ENCODE data around the gene LIMS2. TPM values are rescaled to one million over a fixed set of nuclear protein-coding genes. Genes with fewer than 3 reads are reported as not detected.

Gene LIMS2
- total RNA-seq, 2 donors from 2014 or later, result 9.6 to 21.4 TPM

DNA sequence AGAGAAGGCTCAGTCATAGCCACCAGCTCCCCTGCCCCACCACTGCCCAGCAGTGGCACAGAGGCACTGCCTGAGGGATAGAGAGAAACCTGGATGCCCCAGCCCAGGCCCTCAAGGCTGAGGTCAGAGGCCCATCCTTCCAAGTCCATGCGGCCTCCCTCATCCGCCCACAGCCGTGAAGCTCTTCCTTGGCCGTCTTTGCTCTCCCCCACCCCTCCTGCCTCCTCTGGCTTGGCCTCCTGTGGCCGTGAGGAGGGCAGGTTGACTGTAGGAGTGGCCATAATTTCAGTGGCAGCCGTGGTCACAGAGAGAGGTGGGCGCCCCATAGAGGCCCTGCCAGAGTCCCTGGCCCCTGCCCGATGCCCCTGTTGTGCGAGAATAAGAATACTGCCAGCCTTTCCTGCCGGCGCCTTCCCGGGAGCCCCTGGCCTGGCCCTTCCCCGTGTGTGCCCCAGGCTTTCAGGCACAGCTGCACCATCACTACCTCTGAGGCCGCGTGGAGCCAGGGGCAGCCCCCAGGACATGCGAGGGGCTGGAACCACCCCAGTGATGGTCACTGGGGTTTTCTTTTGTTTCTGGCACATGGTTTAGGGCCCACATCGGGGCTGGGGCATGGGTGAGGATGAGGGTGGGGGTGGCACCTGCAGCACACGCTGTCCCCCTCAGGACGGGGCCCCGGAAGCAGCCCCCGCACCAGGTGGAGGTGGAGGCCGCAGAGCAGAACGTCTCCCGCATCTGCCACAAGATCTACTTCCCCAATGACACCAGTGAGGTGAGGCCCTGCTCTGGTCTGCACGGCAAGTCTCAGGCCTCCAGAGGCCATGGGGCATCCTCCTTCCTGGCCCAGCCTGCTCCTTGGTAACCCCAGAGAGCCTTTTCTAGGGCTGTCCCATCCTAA, 42.5 kb downstream of the LIMS2 start:
- Histone ChIP-seq H3K27me3 (no peaks in the 10 kb centered on the region), H3K36me3 (replicated peaks in 1 of 2; ENCODE audit: insufficient read depth in 1 of 2, low read depth in 2 of 2) (no peaks in the 10 kb centered on the region), H3K4me1 (peaks cover 2% of the 10 kb centered on the region), H3K9me3 (no peaks in the 10 kb centered on the region), H3K27ac (no peak overlapping the region), H3K4me3 (no peak overlapping the region)
- ATAC-seq (no peak), DNase-seq (no peak)
- intact Hi-C loops (cut with DNase I), result no loop called here
- TF ChIP-seq, protein P1, sequence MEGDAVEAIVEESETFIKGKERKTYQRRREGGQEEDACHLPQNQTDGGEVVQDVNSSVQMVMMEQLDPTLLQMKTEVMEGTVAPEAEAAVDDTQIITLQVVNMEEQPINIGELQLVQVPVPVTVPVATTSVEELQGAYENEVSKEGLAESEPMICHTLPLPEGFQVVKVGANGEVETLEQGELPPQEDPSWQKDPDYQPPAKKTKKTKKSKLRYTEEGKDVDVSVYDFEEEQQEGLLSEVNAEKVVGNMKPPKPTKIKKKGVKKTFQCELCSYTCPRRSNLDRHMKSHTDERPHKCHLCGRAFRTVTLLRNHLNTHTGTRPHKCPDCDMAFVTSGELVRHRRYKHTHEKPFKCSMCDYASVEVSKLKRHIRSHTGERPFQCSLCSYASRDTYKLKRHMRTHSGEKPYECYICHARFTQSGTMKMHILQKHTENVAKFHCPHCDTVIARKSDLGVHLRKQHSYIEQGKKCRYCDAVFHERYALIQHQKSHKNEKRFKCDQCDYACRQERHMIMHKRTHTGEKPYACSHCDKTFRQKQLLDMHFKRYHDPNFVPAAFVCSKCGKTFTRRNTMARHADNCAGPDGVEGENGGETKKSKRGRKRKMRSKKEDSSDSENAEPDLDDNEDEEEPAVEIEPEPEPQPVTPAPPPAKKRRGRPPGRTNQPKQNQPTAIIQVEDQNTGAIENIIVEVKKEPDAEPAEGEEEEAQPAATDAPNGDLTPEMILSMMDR (IDR thresholded peaks at IDR 0.05), result no peak
- no peak for TF ChIP-seq POLR2A (IDR thresholded peaks at IDR 0.05)
- WGBS, 2 donors, result 80% methylated on average over 12 to 20 of the region's 25 CpGs

DNA sequence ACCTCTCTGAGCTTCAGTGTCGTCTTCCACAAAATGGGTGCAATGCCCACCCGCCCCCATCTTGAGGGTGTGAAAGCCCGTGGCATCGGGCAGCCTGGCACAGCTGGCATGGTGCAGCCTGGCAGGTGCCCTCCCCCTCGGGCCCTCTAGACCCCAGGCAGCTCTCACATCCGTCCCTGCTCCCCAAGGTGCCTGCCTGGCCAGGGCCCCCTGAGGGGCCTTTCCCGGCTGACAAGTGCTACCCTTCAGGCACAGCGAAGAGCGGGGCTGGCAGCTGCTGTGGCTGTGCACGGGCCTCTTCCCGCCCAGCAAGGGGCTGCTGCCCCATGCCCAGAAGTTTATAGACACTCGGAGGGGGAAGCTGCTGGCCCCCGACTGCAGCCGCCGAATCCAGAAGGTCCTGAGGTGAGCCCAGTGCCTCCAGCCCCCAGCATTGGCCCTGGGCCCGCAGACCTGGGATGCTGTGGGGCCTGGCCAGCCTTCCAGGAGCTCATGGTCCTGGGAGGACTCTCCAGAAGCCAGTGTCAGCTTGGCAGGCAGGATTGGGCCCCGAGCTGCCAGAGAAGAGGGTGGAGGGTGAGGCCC, 43.2 kb downstream of the LIMS2 start:
- ATAC-seq, result no peak
- DNase-seq, result no peak
- no peaks in the 10 kb centered on the region for H3K36me3 ChIP-seq (replicated peaks in 1 of 2; ENCODE audit: insufficient read depth in 1 of 2, low read depth in 2 of 2)
- WGBS, 2 donors, result 81 to 100% methylated on average over 1 to 16 of the region's 17 CpGs
- no peaks in the 10 kb centered on the region for H3K4me1 ChIP-seq
- H3K9me3 ChIP-seq, result no peaks in the 10 kb centered on the region
- TF ChIP-seq POLR2A (IDR thresholded peaks at IDR 0.05), result no peak
- TF ChIP-seq, protein P1 (IDR thresholded peaks at IDR 0.05), result no peak
- H3K27ac ChIP-seq, result no peak overlapping the region
- intact Hi-C loops (cut with DNase I), result no loop called here
- no peaks in the 10 kb centered on the region for H3K27me3 ChIP-seq
- H3K4me3 ChIP-seq, result no peak overlapping the region

DNA sequence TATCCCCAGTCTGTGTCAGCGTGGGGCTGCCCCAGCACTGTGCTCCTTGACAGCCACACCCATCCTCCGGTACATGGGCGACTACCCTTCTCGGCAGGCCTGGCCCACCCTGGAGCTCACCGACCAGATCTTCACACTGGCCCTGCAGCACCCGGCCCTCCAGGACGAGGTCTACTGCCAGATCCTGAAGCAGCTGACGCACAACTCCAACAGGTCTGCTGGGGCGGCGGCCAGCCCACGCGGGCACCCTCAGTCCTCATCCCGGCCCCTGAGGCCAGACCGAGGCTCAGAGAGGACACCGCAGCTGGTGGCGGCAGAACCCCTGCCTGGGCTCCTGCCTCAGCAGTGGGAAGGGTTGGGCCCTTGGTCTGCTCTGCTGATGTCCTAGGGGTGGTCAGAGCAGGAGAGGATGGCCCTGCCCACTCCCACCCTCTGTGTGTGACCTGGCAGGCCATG, 43.8 kb downstream of the LIMS2 start:
- ATAC-seq, result no peak
- 88% methylated on average over 16 of the region's 16 CpGs; no CpG with 5 or more reads in 1 of the 2 donors for WGBS, 2 donors
- no peak overlapping the region for H3K27ac ChIP-seq
- H3K27me3 ChIP-seq, result no peaks in the 10 kb centered on the region
- intact Hi-C loops (cut with DNase I), result no loop called here
- no peak overlapping the region for H3K4me3 ChIP-seq
- DNase-seq, result no peak
- no peaks in the 10 kb centered on the region for H3K36me3 ChIP-seq (replicated peaks in 1 of 2; ENCODE audit: insufficient read depth in 1 of 2, low read depth in 2 of 2)
- H3K4me1 ChIP-seq, result no peaks in the 10 kb centered on the region
- TF ChIP-seq POLR2A (IDR thresholded peaks at IDR 0.05), result no peak
- TF ChIP-seq, protein P1 (IDR thresholded peaks at IDR 0.05), result no peak
- no peaks in the 10 kb centered on the region for H3K9me3 ChIP-seq

DNA sequence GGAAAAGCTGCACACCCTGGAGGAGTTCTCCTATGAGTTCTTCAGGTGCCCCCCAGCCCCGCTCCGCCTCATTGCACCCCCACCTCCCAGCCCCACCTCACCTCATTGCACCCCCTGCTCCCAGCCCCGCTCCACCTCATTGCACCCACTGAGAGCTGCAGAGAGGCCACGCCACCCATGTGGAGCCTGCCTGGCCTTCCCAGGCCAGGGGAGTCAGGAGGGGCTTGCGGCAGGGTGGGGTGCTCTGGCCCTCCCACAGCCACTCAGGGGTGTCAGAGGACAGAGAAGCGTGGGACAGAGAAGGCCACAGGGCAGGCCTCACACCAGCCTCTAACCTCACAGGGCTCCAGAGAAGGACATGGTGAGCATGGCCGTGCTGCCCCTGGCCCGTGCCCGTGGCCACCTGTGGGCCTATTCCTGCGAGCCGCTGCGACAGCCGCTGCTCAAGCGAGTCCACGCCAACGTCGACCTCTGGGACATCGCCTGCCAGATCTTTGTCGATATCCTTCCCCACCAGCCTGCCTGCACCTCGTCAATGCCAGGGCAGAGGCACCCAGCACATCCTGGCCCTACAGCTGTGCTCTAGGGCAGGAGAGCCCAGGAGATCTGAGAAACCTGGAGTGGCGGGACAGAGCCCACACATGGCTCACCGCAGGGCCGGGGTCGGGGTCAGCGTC, 44.3 kb downstream of the LIMS2 start:
- Histone ChIP-seq H3K9me3 (no peaks in the 10 kb centered on the region), H3K27ac (no peak overlapping the region), H3K27me3 (no peaks in the 10 kb centered on the region), H3K4me1 (no peaks in the 10 kb centered on the region), H3K4me3 (no peak overlapping the region), H3K36me3 (replicated peaks in 1 of 2; ENCODE audit: insufficient read depth in 1 of 2, low read depth in 2 of 2) (no peaks in the 10 kb centered on the region)
- 81 to 98% methylated on average over 5 to 25 of the region's 25 CpGs for WGBS, 2 donors
- TF ChIP-seq, protein P1 (IDR thresholded peaks at IDR 0.05), result no peak
- DNase-seq, result no peak
- intact Hi-C loops (cut with DNase I), result no loop called here
- no peak for ATAC-seq

Data from body of pancreas (tissue), 4 donors.